DOHH2 (cell line): ENCODE data around the gene AR.

Experiments
- H3F3A ChIP-seq: fragments of 200-600 bp; sonication (generic), shearing (Covaris generic); 2 replicates; pipeline ENCODE4 v1.6.0; 2016; ENCODE audit warnings: antibody characterized with exemption, mild to moderate bottlenecking; ENCODE audit not compliant: control insufficient read depth, insufficient read depth
- H3K27ac ChIP-seq: fragments of 200-600 bp; sonication (generic); 2 replicates; pipeline ENCODE4 v1.5.1; 2014; ENCODE audit warnings: low read depth, mild to moderate bottlenecking, low read length, moderate library complexity
- H3K27me3 ChIP-seq: fragments of 200-600 bp; sonication (generic); 2 replicates; pipeline ENCODE4 v1.6.1; 2014; ENCODE audit warnings: mild to moderate bottlenecking, low read length, mixed read lengths; ENCODE audit not compliant: control insufficient read depth
- H3K36me3 ChIP-seq: fragments of 200-600 bp; sonication (generic); 2 replicates; pipeline ENCODE4 v1.6.1; 2014; ENCODE audit warnings: mild to moderate bottlenecking, low read length, moderate library complexity, mixed read lengths; ENCODE audit not compliant: control insufficient read depth
- H3K4me1 ChIP-seq: fragments of 200-600 bp; sonication (generic); 2 replicates; pipeline ENCODE4 v1.6.1; 2014; ENCODE audit warnings: mild to moderate bottlenecking, low read length, mixed read lengths; ENCODE audit not compliant: control insufficient read depth
- H3K4me2 ChIP-seq: fragments of 200-600 bp; sonication (generic); 2 replicates; pipeline ENCODE4 v1.6.0; 2014; ENCODE audit warnings: mild to moderate bottlenecking, low read length, moderate library complexity
- H3K4me3 ChIP-seq: fragments of 200-600 bp; sonication (generic); 2 replicates; pipeline ENCODE4 v1.5.1; 2014; ENCODE audit warnings: mild to moderate bottlenecking, low read length, mixed read lengths
- H3K79me2 ChIP-seq: fragments of 200-600 bp; sonication (generic); 2 replicates; pipeline ENCODE4 v1.6.1; 2014; ENCODE audit warnings: mild to moderate bottlenecking, low read length, mixed read lengths; ENCODE audit not compliant: control insufficient read depth
- H3K9me2 ChIP-seq: fragments of 200-600 bp; sonication (generic); replicated peaks from 2 replicates; pipeline ENCODE4 v1.6.1; 2014; ENCODE audit warnings: mild to moderate bottlenecking, low read length, mixed read lengths; ENCODE audit not compliant: control insufficient read depth
- H3K9me3 ChIP-seq: fragments of 200-600 bp; sonication (generic); 2 replicates; pipeline ENCODE4 v1.6.1; 2014; ENCODE audit warnings: antibody characterized with exemption, low read length, mixed read lengths; ENCODE audit not compliant: control insufficient read depth, insufficient read depth
- H4K20me1 ChIP-seq: fragments of 200-600 bp; sonication (generic); 2 replicates; pipeline ENCODE4 v1.6.0; 2014; ENCODE audit warnings: low read depth, mild to moderate bottlenecking, antibody characterized with exemption, low read length, moderate library complexity; ENCODE audit not compliant: control insufficient read depth, insufficient read depth
- CTCF ChIP-seq: fragments of 200-600 bp; sonication (generic); IDR thresholded peaks from one replicate; pipeline ENCODE4 v1.5.1; 2014; ENCODE audit warnings: antibody characterized with exemption, mild to moderate bottlenecking, low read depth, low read length; ENCODE audit not compliant: poor library complexity, severe bottlenecking
- EZH2phosphoT487 ChIP-seq: fragments of 200-600 bp; sonication (generic); IDR thresholded peaks from 2 replicates; pipeline ENCODE4 v1.6.1; 2017; ENCODE audit warnings: borderline replicate concordance, mild to moderate bottlenecking, antibody characterized with exemption, low read length, moderate library complexity, mixed read lengths

Gene AR

DNA sequence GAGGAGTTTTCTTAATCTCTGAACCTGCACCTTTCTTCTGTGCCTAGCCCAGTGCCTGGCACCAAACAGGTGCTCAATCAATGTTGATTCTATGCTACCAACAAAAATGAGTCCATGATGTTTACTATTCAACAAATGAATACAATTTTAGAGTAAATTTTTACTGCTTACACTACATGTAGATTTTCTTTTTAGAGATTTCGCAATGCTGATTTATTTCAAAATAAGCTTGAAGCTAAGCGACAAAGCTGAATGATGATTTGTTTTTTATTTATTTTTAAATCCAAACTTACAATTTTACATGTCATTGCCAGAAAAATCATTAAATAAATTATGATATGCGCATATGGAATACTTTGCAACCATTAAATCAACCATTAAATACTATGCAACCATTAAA is 55.7 kb downstream of the AR start:
- Histone ChIP-seq H4K20me1 (no peaks in the 10 kb centered on the region), H3K27me3 (no peaks in the 10 kb centered on the region), H3K9me3 (no peaks in the 10 kb centered on the region), H3K36me3 (no peaks in the 10 kb centered on the region), H3K9me2 (no peaks in the 10 kb centered on the region), H3F3A (no peaks in the 10 kb centered on the region), H3K4me3 (no peak overlapping the region), H3K4me2 (no peak overlapping the region), H3K79me2 (no peaks in the 10 kb centered on the region), H3K4me1 (no peaks in the 10 kb centered on the region), H3K27ac (no peak overlapping the region)
- TF ChIP-seq CTCF, result no peak
- TF ChIP-seq EZH2phosphoT487, result no peak

DNA sequence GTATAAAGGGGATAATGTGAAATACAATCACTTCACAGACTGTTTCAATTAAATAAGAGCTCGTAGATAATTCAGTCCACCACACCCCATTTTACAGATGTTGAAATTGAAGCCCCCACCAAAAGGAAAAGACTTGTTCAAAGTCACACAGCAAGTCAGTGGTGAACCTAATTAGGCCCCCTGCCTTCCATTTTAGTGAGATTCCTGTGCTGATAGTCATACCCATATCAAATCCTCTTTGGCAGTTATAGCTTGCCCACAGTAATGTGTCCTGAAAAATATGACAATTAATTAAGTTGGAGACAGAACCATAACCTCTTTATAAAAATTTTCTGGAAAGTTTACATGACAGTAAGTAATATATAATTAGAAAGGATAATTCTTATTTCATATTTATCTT is 58.0 kb downstream of the AR start:
- TF ChIP-seq EZH2phosphoT487 (no peak), CTCF (no peak)
- Histone ChIP-seq H3K79me2 (no peaks in the 10 kb centered on the region), H3K4me2 (no peak overlapping the region), H3K27me3 (no peaks in the 10 kb centered on the region), H3K27ac (no peak overlapping the region), H3K9me2 (no peaks in the 10 kb centered on the region), H3K4me1 (no peaks in the 10 kb centered on the region), H4K20me1 (no peaks in the 10 kb centered on the region), H3F3A (no peaks in the 10 kb centered on the region), H3K4me3 (no peak overlapping the region), H3K36me3 (no peaks in the 10 kb centered on the region), H3K9me3 (no peaks in the 10 kb centered on the region)

- Histone ChIP-seq H3F3A (no peaks in the 10 kb centered on the region), H3K9me2 (no peaks in the 10 kb centered on the region), H3K9me3 (no peaks in the 10 kb centered on the region), H3K79me2 (no peaks in the 10 kb centered on the region), H3K4me2 (no peak overlapping the region), H4K20me1 (no peaks in the 10 kb centered on the region), H3K36me3 (no peaks in the 10 kb centered on the region), H3K27ac (no peak overlapping the region), H3K4me1 (no peaks in the 10 kb centered on the region), H3K4me3 (no peak overlapping the region), H3K27me3 (no peaks in the 10 kb centered on the region)
- no peak for TF ChIP-seq CTCF
- TF ChIP-seq EZH2phosphoT487, result no peak
These were observed 61.3 kb downstream of the AR start for GRCh38 chrX:67604979-67605703.
